A549 (cell line): ENCODE measurements around the gene KCND3. TPM values are rescaled to one million over a fixed set of nuclear protein-coding genes. Genes with fewer than 3 reads are reported as not detected.

Source experiments
- ATAC-seq, 2 experiments: fragments of 200-7000 bp in 1 of 2; fragments of >200 bp in 1 of 2; cut with Nextera tagmentation in 1 of 2; cut with Tn5 transposase in 1 of 2; 3 replicates each; pipeline versions ENCODE4 v1.8.0 to v1.9.1; 2018 to 2020; ENCODE audit warnings: mild to moderate bottlenecking in 1 of 2, moderate library complexity in 1 of 2
- CTCF ChIA-PET: fragments of 300-600 bp; sonication (Branson Sonifier 250); formaldehyde crosslinking; extraction: SDS; loops from one replicate; lab custom pipeline; 2021; ENCODE audit warnings: antibody characterized with exemption, inconsistent platforms; lab: Yijun Ruan, JAX
- POLR2A ChIA-PET: fragments of 350-600 bp; formaldehyde crosslinking; extraction: SDS; loops from one replicate; lab custom pipeline; 2021; ENCODE audit warnings: antibody characterized with exemption, inconsistent platforms; lab: Yijun Ruan, JAX
- DNase-seq, 2 experiments: peaks; one replicate each; pipeline versions ENCODE4 v3.0.0 to v3.0.0-alpha.2; 2011 to 2016; ENCODE audit warnings: low read depth in 1 of 2, low spot score in 1 of 2
- FAIRE-seq: peaks from 2 replicates; lab custom pipeline; 2011; peaks lifted over from hg19 to GRCh38; lab: Jason Lieb, UNC
- H3K27ac ChIP-seq, 2 experiments: fragments of >200 bp; sonication (Bioruptor Twin); formaldehyde crosslinking; 3 replicates each; pipeline ENCODE4 v1.5.1; 2016 to 2017
- H3K4me1 ChIP-seq: fragments of >200 bp; sonication (Bioruptor Twin); formaldehyde crosslinking; 3 replicates; pipeline ENCODE4 v1.6.1; 2016
- H3K4me2 ChIP-seq: fragments of >200 bp; sonication (Bioruptor Twin); formaldehyde crosslinking; 3 replicates; pipeline ENCODE4 v1.6.1; 2016
- H3K4me3 ChIP-seq: fragments of >200 bp; sonication (Bioruptor Twin); formaldehyde crosslinking; 3 replicates; pipeline ENCODE4 v1.5.1; 2016
- H3K9me3 ChIP-seq: fragments of >200 bp; sonication (Bioruptor Twin); formaldehyde crosslinking; 3 replicates; pipeline ENCODE4 v1.6.1; 2016
- BHLHE40 ChIP-seq: IDR thresholded peaks from 2 replicates; pipeline ENCODE4 v1.6.1; 2012; ENCODE audit warnings: low read depth, low read length, inconsistent platforms
- CBX8 ChIP-seq: fragments of 200-600 bp; sonication (generic); IDR thresholded peaks from 2 replicates; pipeline ENCODE4 v1.6.1; 2016
- CEBPB ChIP-seq, 2 experiments: fragments of >200 bp in 1 of 2; sonication (Bioruptor Twin) in 1 of 2; formaldehyde crosslinking in 1 of 2; IDR thresholded peaks; 2 replicates each; pipeline ENCODE4 v1.6.1; 2012 to 2016
- CHD2 ChIP-seq: fragments of 150-350 bp; IDR thresholded peaks from 2 replicates; pipeline ENCODE4 v1.6.1; 2014; ENCODE audit warnings: low read length; ENCODE audit not compliant: partially characterized antibody
- EP300 ChIP-seq, 2 experiments: fragments of >200 bp; sonication (Bioruptor Twin); formaldehyde crosslinking; IDR thresholded peaks; 2 replicates in 1 of 2; 3 replicates in 1 of 2; pipeline ENCODE4 v1.6.1; 2016 to 2017
- FOXS1 ChIP-seq: fragments of 250-450 bp; sonication (Bioruptor Pico); IDR thresholded peaks from 2 replicates; pipeline ENCODE4 v1.5.0; 2020; ENCODE audit warnings: mild to moderate bottlenecking, moderate library complexity
- GATA3 ChIP-seq: IDR thresholded peaks from 2 replicates; pipeline ENCODE4 v1.6.1; 2012; ENCODE audit warnings: borderline replicate concordance
- HDAC2 ChIP-seq: fragments of 200-600 bp; sonication (generic); IDR thresholded peaks from 2 replicates; pipeline ENCODE4 v1.6.1; 2016
- HEYL ChIP-seq: fragments of 250-450 bp; sonication (Bioruptor Pico); IDR thresholded peaks from 2 replicates; pipeline ENCODE4 v1.8.0; 2021; ENCODE audit warnings: mild to moderate bottlenecking, moderate library complexity
- HOXA7 ChIP-seq: fragments of 250-450 bp; sonication (Bioruptor Pico); IDR thresholded peaks from 2 replicates; pipeline ENCODE4 v1.5.0; 2020; ENCODE audit warnings: mild to moderate bottlenecking, moderate library complexity
- HOXB13 ChIP-seq: fragments of 250-450 bp; sonication (Bioruptor Pico); IDR thresholded peaks from 2 replicates; pipeline ENCODE4 v1.5.0; 2020; ENCODE audit warnings: low read depth, mild to moderate bottlenecking, moderate library complexity
- HOXB5 ChIP-seq: fragments of 250-450 bp; sonication (Bioruptor Pico); IDR thresholded peaks from 2 replicates; pipeline ENCODE4 v1.5.0; 2020; ENCODE audit warnings: mild to moderate bottlenecking, moderate library complexity
- JUN ChIP-seq, 2 experiments: fragments of >200 bp; sonication (Bioruptor Twin); formaldehyde crosslinking; IDR thresholded peaks; 2 replicates in 1 of 2; 3 replicates in 1 of 2; pipeline ENCODE4 v1.6.1; 2016 to 2017
- MAFK ChIP-seq: fragments of 450-650 bp; IDR thresholded peaks from 2 replicates; pipeline ENCODE4 v1.6.1; 2014; ENCODE audit not compliant: partially characterized antibody
- NPAS2 ChIP-seq: fragments of 250-450 bp; sonication (Bioruptor Pico); IDR thresholded peaks from 2 replicates; pipeline ENCODE4 v1.8.0; 2022; ENCODE audit warnings: mild to moderate bottlenecking, moderate library complexity, borderline replicate concordance
- NR3C1 ChIP-seq: fragments of >200 bp; sonication (Bioruptor Twin); formaldehyde crosslinking; IDR thresholded peaks from 3 replicates; pipeline ENCODE4 v1.6.1; 2017
- POLR2A ChIP-seq: IDR thresholded peaks from 2 replicates; pipeline ENCODE4 v1.6.1; 2012; ENCODE audit warnings: mild to moderate bottlenecking, low read length
- POLR2AphosphoS2 ChIP-seq: conservative IDR thresholded peaks from 2 replicates; pipeline ENCODE4 v1.6.1; 2012; ENCODE audit warnings: low read length, improper control_type of control experiment, inconsistent platforms
- RAD21 ChIP-seq, 2 experiments: fragments of >200 bp in 1 of 2; sonication (Bioruptor Twin) in 1 of 2; formaldehyde crosslinking in 1 of 2; IDR thresholded peaks in 1 of 2; conservative IDR thresholded peaks in 1 of 2; 2 replicates in 1 of 2; 3 replicates in 1 of 2; pipeline ENCODE4 v1.6.1; 2012 to 2018; ENCODE audit warnings: inconsistent platforms in 1 of 2
- RARB ChIP-seq: fragments of 250-450 bp; sonication (Bioruptor Pico); IDR thresholded peaks from 2 replicates; pipeline ENCODE4 v1.8.0; 2021; ENCODE audit warnings: mild to moderate bottlenecking, moderate library complexity
- RCOR1 ChIP-seq: fragments of 150-350 bp; IDR thresholded peaks from 2 replicates; pipeline ENCODE4 v1.6.1; 2014; ENCODE audit warnings: antibody characterized with exemption, low read length, low read depth
- SREBF2 ChIP-seq: fragments of 450-650 bp; IDR thresholded peaks from 2 replicates; pipeline ENCODE4 v1.6.1; 2014; ENCODE audit warnings: mild to moderate bottlenecking, moderate library complexity
- TP53 ChIP-seq: fragments of 250-450 bp; sonication (Bioruptor Pico); IDR thresholded peaks from 2 replicates; pipeline ENCODE4 v1.5.0; 2021; ENCODE audit warnings: mild to moderate bottlenecking, moderate library complexity
- ZC3H11A ChIP-seq: fragments of 450-650 bp; IDR thresholded peaks from 2 replicates; pipeline ENCODE4 v1.6.1; 2014; ENCODE audit warnings: antibody characterized with exemption, mild to moderate bottlenecking
- ZNF302 ChIP-seq: fragments of 250-450 bp; sonication (Bioruptor Pico); IDR thresholded peaks from 2 replicates; pipeline ENCODE4 v1.9.0; 2021; ENCODE audit warnings: inconsistent platforms, mild to moderate bottlenecking, moderate library complexity
- WGBS: methylation state at CpG from one replicate; pipeline ENCODE4 v1.1.6; 2017; ENCODE audit errors: missing lambda C conversion rate; 5-methylcytosine and 5-hydroxymethylcytosine counted together
- polyA plus RNA-seq, 4 experiments: library from polyadenylated mRNA; depleted of rRNA in 3 of 4; stranded (reverse); fragments of >200 nt; fragmentation: RNase III in 1 of 4; extraction: RNeasy Plus Mini Kit Qiagen cat#74134 plus additional on column Dnase treatment in 1 of 4; gene quantifications; 2 replicates in 3 of 4; 3 replicates in 1 of 4; pipeline ENCODE4 v1.2.3, GENCODE V29; 2011 to 2017
- TF ChIP-seq, protein P1 (sequence below): IDR thresholded peaks from 2 replicates; pipeline ENCODE4 v1.6.1; 2012
- TF ChIP-seq, protein P2 (sequence below): fragments of 250-450 bp; sonication (Bioruptor Pico); IDR thresholded peaks from 2 replicates; pipeline ENCODE4 v1.5.0; 2021; ENCODE audit warnings: mild to moderate bottlenecking, moderate library complexity, borderline replicate concordance
- TF ChIP-seq, protein P3 (sequence below): fragments of 200-600 bp; sonication (generic); IDR thresholded peaks from 2 replicates; pipeline ENCODE4 v1.6.1; 2016; ENCODE audit warnings: antibody characterized with exemption, mild to moderate bottlenecking, moderate library complexity

KCND3 gene
- polyA plus RNA-seq, 2 of the 4 experiments (the other 2 are of a cell fraction): not detected

DNA sequence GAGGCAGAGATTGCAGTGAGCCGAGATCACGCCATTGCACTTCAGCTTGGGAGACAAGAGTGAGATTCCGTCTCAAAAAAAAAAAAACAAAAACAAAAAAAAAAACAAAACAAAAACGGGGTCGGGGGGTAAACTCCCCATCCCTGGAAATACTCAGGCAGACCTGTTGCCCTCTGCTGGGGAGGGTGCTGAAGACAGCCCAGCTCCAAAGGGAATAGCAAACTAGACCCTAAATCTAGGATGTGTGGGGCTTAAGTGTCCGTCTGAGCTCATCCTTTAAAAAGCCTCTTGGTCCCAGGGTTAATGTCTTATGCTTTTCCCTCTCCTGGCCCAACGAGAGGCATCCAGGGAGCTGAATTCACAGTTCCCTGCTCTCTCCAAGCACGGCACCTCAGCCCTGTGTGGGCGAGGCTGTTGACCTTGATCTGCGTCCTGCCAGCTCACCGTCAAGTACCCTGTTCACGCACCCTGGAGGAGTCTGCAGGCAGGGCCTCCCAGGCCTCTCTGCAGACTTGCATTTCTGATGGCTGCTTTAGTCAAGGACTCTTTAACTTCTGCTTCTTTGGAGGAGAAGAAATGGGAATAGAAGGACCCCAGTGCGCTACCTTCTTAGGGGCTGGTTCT lies 22.3 kb downstream of the KCND3 start:
- FAIRE-seq: no peak
- H3K27ac ChIP-seq: no peak overlapping the region
- H3K4me3 ChIP-seq: no peak overlapping the region
- H3K4me1 ChIP-seq: no peaks in the 10 kb centered on the region
- TF ChIP-seq NPAS2 (CRISPR knock-in tag): no peak
- no peak for TF ChIP-seq HOXB13
- no peak for TF ChIP-seq CBX8
- TF ChIP-seq POLR2AphosphoS2: no peak
- TF ChIP-seq CEBPB (IDR thresholded peaks at IDR 0.05): no peak
- no peak for TF ChIP-seq ZC3H11A
- no peak for TF ChIP-seq NR3C1
- TF ChIP-seq HEYL: no peak
- no peak for TF ChIP-seq POLR2A
- TF ChIP-seq EP300 (IDR thresholded peaks at IDR 0.05): no peak
- ChIA-PET CTCF (no interaction called here), POLR2A (no interaction called here)
- no peaks in the 10 kb centered on the region for H3K9me3 ChIP-seq
- H3K4me2 ChIP-seq: no peak overlapping the region
- no peak for DNase-seq
- ATAC-seq: no peak
- 21% methylated on average over 11 of the region's 13 CpGs for WGBS

DNA sequence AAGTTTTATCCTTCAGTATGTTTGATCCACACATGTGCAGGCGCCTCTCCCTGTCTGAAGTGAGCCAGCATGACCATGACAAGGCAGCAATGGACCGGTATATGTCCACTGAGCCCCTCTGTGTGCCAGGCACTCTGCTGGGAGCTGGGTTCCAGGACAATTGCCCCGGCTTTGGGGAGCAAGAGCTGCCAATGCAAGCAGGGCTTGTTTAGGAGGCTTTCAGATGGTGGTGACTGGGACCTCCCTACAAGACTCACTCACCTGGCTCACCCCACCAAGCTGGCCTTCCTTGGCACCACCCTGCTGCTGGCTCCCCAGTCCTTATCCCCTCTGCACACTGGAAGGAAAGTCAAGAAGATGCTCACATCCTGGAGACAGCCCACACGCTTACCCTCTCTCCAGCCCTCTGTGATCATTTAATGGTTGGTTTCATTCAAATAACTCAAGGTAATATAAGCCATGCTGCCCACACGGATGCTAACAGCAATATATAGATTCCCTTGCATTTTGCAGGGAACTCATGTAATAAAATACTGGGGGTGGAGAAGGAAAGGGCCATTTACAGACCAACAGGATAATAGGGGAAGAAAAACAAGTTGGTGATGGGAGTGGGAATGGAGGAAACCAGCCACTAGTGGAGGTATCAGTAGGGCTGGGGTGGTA lies 23.6 kb downstream of the KCND3 start:
- Histone ChIP-seq H3K4me1 (no peaks in the 10 kb centered on the region), H3K4me3 (no peak overlapping the region), H3K9me3 (no peaks in the 10 kb centered on the region), H3K27ac (no peak overlapping the region), H3K4me2 (no peak overlapping the region)
- FAIRE-seq (no peak), ATAC-seq (no peak), DNase-seq (no peak)
- WGBS: 11% methylated on average over 4 of the region's 5 CpGs
- no peak for TF ChIP-seq EP300 (IDR thresholded peaks at IDR 0.05)
- TF ChIP-seq RARB (CRISPR knock-in tag): no peak
- no peak for TF ChIP-seq HOXA7
- TF ChIP-seq MAFK: no peak
- no peak for TF ChIP-seq GATA3
- TF ChIP-seq JUN (IDR thresholded peaks at IDR 0.05): no peak
- no peak for TF ChIP-seq HOXB5 (CRISPR knock-in tag)
- no peak for TF ChIP-seq TP53 (CRISPR knock-in tag)
- TF ChIP-seq RCOR1: no peak
- no peak for TF ChIP-seq NPAS2 (CRISPR knock-in tag)
- TF ChIP-seq BHLHE40: no peak
- TF ChIP-seq CHD2: no peak
- TF ChIP-seq, protein P1, sequence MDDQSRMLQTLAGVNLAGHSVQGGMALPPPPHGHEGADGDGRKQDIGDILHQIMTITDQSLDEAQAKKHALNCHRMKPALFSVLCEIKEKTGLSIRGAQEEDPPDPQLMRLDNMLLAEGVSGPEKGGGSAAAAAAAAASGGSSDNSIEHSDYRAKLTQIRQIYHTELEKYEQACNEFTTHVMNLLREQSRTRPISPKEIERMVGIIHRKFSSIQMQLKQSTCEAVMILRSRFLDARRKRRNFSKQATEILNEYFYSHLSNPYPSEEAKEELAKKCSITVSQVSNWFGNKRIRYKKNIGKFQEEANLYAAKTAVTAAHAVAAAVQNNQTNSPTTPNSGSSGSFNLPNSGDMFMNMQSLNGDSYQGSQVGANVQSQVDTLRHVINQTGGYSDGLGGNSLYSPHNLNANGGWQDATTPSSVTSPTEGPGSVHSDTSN: no peak
- no peak for TF ChIP-seq ZNF302 (CRISPR knock-in tag)
- ChIA-PET POLR2A (no interaction called here), CTCF (no interaction called here)

DNA sequence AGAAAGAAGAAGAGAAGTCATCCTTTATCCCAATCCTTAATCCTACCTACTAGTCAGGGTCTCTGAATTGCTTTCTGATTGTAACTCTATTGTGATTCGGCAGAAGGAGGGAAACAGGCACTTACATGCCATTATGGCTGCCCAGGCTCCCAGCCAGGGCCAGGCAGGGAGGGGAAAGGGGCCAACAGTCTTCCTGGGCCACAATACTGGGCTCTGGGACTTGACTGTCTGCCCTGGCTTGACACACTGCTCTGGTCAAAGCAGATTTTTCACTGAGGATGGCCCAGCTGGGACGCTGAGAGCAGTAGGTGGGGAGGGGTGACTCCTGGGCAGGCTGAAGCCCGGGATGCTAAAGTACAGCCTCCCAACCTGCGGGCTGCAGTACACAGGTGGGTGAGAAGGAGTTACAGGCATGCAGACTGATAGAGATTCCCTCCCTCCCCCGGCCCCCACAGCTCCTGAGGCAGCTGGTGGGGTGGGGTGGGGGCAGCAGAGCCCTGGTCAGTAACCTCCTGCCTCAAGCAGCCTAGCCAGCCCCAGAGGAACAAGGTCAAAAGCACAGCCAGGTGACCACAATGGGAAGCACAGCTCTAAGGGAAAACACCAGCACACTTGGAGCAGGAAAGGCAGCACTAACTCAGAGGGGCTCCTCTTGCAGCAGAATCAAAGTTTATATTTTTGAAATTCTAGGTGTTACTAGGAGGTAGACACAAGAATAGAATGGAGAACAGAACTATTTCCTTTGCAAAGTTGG lies 25.3 kb downstream of the KCND3 start:
- no peak for ATAC-seq
- CTCF ChIA-PET: interaction anchor here (1.2 kb wide), 1 partner anchor 11 kb away, joined by 3 read pairs; no protein-coding TSS in a partner anchor
- no peak for FAIRE-seq
- no peak overlapping the region for H3K4me3 ChIP-seq
- POLR2A ChIA-PET: no interaction called here
- WGBS: 3% methylated on average over 4 of the region's 5 CpGs
- no peaks in the 10 kb centered on the region for H3K4me1 ChIP-seq
- H3K4me2 ChIP-seq: no peak overlapping the region
- no peak overlapping the region for H3K27ac ChIP-seq
- no peak for DNase-seq
- no peaks in the 10 kb centered on the region for H3K9me3 ChIP-seq
- TF ChIP-seq, protein P2, sequence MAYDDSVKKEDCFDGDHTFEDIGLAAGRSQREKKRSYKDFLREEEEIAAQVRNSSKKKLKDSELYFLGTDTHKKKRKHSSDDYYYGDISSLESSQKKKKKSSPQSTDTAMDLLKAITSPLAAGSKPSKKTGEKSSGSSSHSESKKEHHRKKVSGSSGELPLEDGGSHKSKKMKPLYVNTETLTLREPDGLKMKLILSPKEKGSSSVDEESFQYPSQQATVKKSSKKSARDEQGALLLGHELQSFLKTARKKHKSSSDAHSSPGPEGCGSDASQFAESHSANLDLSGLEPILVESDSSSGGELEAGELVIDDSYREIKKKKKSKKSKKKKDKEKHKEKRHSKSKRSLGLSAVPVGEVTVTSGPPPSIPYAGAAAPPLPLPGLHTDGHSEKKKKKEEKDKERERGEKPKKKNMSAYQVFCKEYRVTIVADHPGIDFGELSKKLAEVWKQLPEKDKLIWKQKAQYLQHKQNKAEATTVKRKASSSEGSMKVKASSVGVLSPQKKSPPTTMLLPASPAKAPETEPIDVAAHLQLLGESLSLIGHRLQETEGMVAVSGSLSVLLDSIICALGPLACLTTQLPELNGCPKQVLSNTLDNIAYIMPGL (CRISPR knock-in tag): no peak
- TF ChIP-seq, protein P3, sequence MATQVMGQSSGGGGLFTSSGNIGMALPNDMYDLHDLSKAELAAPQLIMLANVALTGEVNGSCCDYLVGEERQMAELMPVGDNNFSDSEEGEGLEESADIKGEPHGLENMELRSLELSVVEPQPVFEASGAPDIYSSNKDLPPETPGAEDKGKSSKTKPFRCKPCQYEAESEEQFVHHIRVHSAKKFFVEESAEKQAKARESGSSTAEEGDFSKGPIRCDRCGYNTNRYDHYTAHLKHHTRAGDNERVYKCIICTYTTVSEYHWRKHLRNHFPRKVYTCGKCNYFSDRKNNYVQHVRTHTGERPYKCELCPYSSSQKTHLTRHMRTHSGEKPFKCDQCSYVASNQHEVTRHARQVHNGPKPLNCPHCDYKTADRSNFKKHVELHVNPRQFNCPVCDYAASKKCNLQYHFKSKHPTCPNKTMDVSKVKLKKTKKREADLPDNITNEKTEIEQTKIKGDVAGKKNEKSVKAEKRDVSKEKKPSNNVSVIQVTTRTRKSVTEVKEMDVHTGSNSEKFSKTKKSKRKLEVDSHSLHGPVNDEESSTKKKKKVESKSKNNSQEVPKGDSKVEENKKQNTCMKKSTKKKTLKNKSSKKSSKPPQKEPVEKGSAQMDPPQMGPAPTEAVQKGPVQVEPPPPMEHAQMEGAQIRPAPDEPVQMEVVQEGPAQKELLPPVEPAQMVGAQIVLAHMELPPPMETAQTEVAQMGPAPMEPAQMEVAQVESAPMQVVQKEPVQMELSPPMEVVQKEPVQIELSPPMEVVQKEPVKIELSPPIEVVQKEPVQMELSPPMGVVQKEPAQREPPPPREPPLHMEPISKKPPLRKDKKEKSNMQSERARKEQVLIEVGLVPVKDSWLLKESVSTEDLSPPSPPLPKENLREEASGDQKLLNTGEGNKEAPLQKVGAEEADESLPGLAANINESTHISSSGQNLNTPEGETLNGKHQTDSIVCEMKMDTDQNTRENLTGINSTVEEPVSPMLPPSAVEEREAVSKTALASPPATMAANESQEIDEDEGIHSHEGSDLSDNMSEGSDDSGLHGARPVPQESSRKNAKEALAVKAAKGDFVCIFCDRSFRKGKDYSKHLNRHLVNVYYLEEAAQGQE: no peak
- TF ChIP-seq EP300 (IDR thresholded peaks at IDR 0.05) (no peak), FOXS1 (CRISPR knock-in tag) (no peak), HDAC2 (no peak), SREBF2 (no peak), POLR2A (no peak), RAD21 (conservative IDR thresholded peaks at IDR 0.05 in 1 of 2, IDR thresholded peaks at IDR 0.05 in 1 of 2) (no peak)
